Measurements from ENCODE around the gene SLC6A5. TPM values are rescaled to one million over a fixed set of nuclear protein-coding genes. Genes with fewer than 3 reads are reported as not detected.

SLC6A5 gene
- total and polyA plus RNA-seq, 9 of the 15 experiments (the other 6 are each of a cell fraction or from before 2014, with no cell fraction given): 0.08 TPM; not detected in 8

- no peaks in the 10 kb centered on the region for H3K79me2 ChIP-seq (ENCODE audit: control insufficient read depth, insufficient read depth, low read length)
- ChIA-PET POLR2A (interaction anchor here (0.8 kb wide), 1 partner anchor 635 kb away, joined by 3 read pairs; no protein-coding TSS in a partner anchor), CTCF (ENCODE audit: low intra/inter-chr PET ratio) (no interaction called here)
- no peak overlapping the region for H3K4me2 ChIP-seq (ENCODE audit: insufficient read depth, low read length)
- H3K4me3 ChIP-seq: no peak overlapping the region
- in situ Hi-C loops (cut with MboI) (no loop called here), intact Hi-C loops (cut with micrococcal nuclease) (no loop called here)
- no peak overlapping the region for H3K9ac ChIP-seq (ENCODE audit: insufficient read depth in 1 of 2, low read depth in 2 of 2, low read length in 2 of 2)
- no peak overlapping the region for H2AFZ ChIP-seq (ENCODE audit: low read depth, low read length)
- no peak overlapping the region for H3K27ac ChIP-seq (ENCODE audit: extremely low read depth, low read depth, low read length)
- no peaks in the 10 kb centered on the region for H3K9me1 ChIP-seq (ENCODE audit: control insufficient read depth, insufficient read depth, low read length)
- no peaks in the 10 kb centered on the region for H3K9me3 ChIP-seq (replicated peaks; ENCODE audit: control insufficient read depth, insufficient read depth, low read depth, low read length)
- no peak for TF ChIP-seq TCFL5 (CRISPR knock-in tag; conservative IDR thresholded peaks at IDR 0.05)
- TF ChIP-seq ZNF511 (CRISPR knock-in tag; IDR thresholded peaks at IDR 0.05): no peak
- no peak for TF ChIP-seq YY1 (IDR thresholded peaks at IDR 0.05; ENCODE audit: borderline replicate concordance in 1 of 3, control insufficient read depth in 1 of 3, extremely low read depth in 1 of 3, insufficient read depth in 3 of 3, insufficient read length in 1 of 3, insufficient replicate concordance in 2 of 3, low read depth in 1 of 3, low read length in 2 of 3)
- ATAC-seq (no peak), FAIRE-seq (no peak), DNase-seq (ENCODE audit: extremely low read depth in 1 of 4, low spot score in 3 of 4) (no peak)
- no peaks in the 10 kb centered on the region for H3K4me1 ChIP-seq (replicated peaks in 1 of 2; ENCODE audit: control insufficient read depth in 2 of 2, insufficient read depth in 2 of 2, low read length in 2 of 2)
- H3K36me3 ChIP-seq (ENCODE audit: control insufficient read depth, insufficient read depth, low read length): no peaks in the 10 kb centered on the region
- H4K20me1 ChIP-seq (replicated peaks; ENCODE audit: control insufficient read depth, insufficient read depth, low read length): no peaks in the 10 kb centered on the region
- no TSS peak for BruUV-seq (replicated peaks)
- H3K27me3 ChIP-seq (ENCODE audit: control insufficient read depth in 2 of 2, insufficient read depth in 2 of 2, low read length in 2 of 2): no peaks in the 10 kb centered on the region; a peak in 1 of 5 replicates
Observed at GRCh38 chr11:20563866-20564265, 35.5 kb upstream of the SLC6A5 start.

Measured in K562 (cell line).